GM19372 (cell line): ENCODE results near the gene GAR1.
"Not testable (repeated sequence)": the region's sequence is repeated elsewhere in the genome, so short reads cannot be mapped to it uniquely, and the experiment has no call there.

Experiments
- ATAC-seq: cut with Tn5 transposase; IDR thresholded peaks from one replicate; pipeline ENCODE4 v1.9.1; 2021; ENCODE audit warnings: mild to moderate bottlenecking, low read depth, moderate library complexity; ENCODE audit not compliant: unreplicated experiment

Gene GAR1

DNA sequence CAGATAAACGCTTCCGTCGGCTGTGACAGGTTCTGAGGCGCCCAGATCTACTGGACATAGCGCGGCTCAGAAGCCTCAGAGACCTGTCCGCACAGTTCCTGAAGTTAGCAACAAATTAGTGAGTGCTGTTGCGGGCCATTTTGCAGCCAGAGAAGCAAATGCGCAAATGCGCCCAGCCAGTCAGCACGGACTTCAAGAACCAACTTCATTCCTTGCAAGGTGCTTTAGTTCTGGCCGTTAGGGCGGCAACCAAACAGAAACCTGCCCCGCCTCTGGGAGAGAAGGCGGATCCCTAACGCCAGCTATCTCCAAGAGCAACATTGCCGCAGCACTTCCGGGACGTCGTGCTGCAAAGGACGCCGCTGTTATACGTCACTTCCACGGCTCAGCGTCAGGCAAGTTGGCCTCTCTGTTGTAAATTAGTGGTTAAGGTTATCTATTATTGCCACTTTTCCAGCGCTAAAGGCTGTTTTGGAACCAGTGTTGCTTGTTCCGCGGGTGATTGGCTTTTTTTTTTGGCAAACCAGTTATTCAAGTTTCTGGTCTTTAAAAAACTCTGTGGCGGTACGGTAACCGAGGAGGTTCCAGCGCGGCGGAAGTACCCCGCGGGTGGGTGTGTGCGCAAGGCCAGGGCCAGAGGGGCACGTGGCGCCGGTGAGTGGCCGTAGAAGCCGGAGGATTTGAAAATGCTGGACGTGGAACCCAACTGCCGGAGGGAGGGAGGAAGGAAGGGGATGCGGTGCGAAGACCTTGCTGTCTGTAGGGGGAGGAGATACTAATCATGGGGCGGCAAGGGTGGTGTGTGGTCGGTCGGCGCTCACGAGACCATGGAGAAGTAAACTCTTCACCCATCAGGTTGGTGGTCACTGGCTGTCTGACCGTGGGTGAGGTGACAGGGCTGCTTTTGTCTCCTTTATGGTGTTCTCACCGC, at the start of gene GAR1:
Gene GAR1 (plus strand): TSS at position 612 of the 931 bp plus-strand sequence. CDS start 403 bp downstream, outside the sequence.
- ATAC-seq, result peak; percentile 99

DNA sequence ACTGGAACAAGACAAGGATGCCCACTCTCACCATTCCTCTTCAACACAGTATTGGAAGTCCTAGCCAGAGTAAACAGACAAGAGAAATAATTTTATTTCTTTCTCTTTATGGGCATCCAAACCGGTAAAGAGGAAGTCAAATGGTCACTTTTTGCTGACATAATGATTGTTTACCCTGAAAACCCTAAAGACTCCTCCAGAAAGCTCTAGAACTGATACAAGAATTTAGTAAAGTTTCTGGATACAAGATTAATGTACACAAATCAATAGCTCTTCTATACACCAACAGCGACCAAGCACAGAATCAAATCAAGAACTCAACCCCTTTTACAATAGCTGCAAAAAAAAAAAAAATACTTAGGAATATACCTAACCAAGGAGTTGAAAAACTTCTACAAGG, 33.5 kb upstream of the GAR1 start:
- not testable (repeated sequence) for ATAC-seq

DNA sequence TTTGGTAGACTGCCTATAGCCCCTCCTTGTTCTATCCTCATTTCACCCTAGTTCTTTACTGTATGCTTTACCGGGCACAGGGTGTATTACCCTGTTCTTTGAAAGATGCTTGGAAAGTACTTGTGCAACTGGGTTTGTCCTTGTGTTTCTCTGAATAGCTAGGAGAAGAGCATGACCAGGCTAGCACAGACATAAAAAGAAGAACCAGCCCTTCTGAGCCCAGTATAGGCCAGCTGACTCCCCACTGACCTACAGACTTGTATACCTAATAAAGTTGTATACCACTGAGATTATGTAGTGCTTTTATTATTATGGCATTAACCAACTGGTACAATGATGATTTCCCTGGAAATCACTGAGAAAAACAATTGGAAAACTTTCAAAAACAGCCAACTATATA, 28.7 kb upstream of the GAR1 start:
- no peak for ATAC-seq

DNA sequence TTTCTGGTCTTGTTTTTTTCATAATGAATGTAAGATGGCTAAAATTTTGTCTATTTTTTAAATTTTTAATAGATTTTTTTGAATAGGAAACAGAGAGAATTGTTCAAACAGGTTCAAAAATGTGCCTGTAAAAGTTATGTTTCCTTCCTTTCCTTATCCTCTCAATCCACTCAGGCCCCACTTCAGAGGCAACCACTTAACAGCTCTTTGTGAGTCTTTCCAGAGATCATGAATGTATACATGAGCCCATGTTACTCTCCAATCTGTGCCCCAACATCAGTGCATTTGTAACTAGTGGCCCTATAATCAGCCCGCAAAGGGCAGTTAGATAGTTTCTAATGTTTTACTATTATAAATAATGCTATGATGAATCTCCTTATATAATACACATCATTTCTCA, 27.8 kb upstream of the GAR1 start:
- ATAC-seq, result no peak

DNA sequence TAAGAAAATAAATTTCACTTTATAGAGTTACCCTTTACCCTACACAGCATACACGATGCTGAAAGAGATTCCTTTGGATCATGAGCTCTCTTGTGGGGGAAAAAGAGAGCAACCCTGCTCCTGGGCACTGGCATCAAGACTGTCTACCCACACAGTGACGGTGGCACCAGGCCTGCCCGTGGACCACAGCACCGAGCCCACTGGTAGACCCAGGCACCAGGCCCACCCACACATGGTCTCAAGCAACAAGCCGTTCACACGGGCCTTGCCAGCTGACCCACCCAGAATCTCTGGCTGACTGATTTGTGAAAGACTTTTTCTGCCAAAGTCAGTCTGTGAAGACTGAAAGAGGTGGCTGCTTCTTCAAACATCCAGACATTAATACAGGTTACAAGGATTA, 20.5 kb upstream of the GAR1 start:
- no peak for ATAC-seq

DNA sequence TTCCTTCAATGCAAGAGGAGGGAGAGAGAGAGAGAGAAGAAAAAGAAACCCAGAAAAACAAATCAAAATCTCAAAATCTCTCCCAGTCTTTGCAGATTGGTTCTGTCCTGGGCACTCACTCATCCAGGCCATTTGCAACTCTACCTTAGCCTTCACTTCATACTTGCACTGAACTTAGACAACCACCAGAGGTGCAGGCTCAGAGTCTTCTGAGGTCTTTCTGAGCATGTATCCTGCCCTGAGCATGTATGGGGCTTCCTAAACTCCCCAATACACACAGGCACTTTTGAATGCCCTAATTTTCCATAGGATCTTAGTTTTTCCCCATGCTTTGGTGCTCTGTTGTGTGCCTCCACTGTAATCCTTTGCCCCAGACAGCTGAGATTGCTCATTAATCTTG, 16.7 kb upstream of the GAR1 start:
- ATAC-seq, result no peak

DNA sequence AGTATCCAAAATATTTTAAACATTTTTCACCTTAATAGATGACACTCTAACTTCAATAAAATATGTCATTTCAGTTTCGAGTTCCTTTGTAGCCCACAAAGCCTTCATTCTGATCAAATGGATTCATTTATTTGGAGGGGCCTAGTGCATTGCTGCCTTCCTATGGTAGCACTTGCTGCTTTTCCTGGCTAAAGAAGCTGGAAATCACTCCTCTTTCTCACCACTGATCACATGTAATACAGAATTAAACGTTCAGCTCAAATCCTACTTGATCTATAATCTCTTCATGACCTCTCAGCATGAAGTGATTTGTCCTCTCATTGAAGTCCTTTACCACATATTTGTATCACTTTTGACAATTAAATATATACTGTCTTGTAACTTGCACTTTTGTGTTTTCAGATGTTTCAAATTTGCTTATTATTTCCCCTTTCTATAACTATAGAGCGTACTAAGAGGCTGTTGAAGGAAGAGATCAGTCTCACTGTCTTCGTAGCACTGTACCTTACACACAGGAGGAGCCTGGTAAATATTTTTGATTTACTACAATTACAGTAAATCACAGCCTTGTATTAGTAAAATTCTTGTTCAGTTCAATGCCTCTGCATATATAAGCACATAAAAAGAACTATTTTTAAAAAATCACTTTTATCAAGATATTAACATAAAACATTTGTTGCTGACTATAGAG, 14.3 kb upstream of the GAR1 start:
- no peak for ATAC-seq

DNA sequence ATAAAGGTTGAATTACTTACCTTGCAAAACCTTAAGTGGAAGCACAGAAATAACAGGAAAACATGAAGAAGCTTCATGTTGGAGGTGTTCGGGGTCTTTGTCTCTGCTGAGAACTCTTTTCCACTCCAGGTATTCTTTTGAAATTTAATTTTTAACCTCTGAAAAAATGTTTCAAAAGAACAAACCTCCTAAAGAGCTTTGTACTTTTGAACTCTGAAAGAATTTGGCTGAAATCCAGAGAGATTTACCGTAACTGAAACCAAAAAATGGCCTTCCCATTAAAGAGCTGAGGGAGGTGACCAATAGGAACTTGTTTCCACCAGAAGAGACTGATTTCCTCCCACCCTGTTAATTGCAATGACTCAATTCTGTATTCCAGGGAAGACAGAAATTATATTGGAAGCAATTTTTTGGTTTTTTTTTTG, 13.7 kb upstream of the GAR1 start, which contains the start of gene CFI:
Gene CFI (minus strand): TSS at position 105 of the 425 bp plus-strand sequence. CDS start 28 bp downstream, at position 77.
- no peak for ATAC-seq

DNA sequence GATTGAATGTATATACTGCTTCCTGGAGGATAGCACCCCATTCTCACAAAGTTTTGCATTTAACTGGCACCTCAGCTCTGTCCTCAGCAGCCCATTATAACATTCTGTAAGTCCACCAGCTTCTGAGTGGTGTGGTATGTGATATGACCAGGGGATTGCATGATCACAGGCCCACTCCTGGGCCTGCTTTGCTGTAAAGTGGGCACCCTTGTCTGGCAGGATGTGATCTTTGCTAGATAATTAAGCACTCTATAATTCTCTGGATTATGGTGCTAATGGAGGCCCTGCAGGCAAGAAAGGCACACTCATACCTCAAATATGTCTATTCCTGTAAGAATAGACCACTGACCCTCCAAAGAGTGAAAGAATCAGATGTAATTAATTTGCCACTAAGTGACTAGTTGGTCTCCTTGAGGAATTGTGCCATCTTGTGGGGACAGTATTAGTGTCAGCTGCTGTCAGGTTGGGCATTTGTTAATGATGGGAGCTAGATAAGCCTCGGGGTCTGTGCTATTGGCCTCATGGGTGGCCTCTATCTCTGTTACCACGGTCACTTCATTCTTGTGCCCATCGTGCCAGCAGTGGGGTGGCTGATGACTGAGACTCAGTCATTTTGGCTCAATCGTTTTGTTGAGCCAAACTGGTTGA, 11.5 kb upstream of the GAR1 start:
- peak; percentile 65 for ATAC-seq

DNA sequence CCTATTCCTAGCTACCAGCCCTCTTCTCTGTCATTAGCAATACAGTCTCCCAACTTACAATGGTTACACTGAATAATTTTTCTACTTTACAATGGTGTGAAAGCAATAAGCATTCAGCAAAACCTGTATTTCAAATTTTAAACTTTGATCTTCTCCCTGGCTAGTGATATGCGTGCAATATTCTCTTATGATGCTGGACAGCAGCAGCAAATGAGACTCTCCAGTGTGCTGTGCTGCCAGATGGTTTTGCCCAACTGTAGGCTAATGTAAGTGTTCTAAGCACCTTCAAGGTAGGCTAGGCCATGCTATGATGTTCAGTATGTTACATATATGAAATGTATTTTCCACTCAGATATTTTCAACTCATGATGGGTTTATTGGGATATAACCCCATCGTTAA, 5.9 kb upstream of the GAR1 start:
- ATAC-seq, result no peak

DNA sequence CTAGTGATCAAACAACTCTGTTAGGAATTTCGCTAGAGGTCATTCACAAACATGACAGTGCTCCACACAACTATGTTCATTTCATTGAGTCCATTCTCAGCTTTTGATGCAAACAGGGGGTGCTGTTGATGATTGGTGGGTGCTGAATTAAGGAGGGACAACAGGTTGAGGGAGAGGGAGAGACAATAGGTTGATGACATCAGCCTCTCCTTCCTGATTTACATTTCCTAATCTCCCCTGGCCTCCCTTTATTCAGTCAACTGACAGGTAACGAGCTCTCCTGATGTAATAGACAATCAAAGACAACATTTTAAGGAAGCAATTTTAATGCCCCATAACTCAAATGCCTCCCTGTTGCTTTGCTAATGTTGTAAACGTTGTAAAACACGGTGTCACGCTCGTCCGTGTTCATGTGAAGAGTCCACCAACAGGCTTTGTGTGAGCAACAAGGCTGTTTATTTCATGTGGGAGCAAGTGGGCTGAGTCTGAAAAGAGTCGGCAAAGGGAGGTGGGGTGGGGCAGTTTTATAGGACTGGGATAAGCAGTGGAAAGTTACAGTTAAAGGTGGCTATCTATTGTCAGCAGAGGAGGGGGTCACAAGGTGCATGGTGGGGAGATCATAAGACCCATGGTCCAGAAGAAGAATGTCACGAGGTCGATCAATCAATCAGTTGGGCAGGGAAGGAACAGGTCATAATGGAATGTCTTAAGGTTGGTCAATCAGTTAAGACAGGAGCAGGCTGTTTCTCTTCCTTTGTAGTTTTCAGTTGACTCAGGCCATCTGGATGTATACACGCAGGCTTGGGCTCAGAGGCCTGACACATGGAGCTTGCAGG, 4.8 kb upstream of the GAR1 start:
- no peak for ATAC-seq

DNA sequence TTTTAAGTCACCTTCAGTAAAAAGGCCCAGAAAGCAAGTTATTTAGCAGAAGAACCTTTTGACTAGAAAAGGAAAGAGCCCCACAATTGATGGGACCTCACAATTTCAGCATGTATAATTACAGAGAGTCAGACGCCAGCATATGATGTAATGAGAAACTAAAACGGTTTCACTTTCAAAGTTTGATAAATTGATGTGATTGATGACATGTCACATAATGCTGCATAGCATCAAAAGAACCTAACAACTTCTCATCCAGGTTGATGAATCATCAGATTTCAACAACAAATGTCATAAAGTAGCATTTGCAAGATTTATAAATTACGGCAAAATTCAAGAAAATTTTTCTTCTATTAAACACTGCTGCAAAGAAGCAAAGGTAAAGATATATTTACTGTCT, 3.9 kb upstream of the GAR1 start:
- no peak for ATAC-seq

DNA sequence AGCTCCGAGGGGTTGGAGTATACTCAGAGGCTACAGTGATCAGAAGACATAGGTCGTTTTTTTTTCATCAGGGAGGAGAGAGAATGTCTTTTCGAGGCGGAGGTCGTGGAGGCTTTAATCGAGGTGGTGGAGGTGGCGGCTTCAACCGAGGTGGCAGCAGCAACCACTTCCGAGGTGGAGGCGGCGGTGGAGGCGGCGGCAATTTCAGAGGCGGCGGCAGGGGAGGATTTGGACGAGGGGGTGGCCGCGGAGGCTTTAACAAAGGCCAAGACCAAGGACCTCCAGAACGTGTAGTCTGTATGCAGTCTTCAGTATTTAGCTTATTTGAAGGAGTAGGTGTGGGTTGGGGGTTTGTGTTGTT, 500 bp downstream of the GAR1 start:
- ATAC-seq, result no peak

DNA sequence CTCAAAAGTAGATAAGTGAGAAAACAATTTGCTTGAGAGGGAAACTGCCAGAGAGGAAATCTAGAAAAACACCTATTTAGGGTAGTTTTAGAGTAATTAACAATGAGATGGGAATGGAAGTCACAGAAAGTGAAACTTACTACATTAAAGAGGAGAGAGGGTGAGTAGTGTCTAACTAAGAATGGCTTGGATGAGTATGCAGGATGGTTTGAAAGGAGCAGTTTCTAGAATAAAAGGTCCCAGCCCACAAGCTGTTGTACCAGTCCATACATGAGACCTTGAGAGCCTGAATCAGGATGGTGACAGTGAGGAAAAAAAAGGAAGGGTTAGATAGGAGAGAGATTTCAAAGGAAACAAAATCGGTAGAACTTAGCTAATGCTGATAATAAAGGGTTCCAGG, 1.3 kb downstream of the GAR1 start:
- ATAC-seq, result no peak

DNA sequence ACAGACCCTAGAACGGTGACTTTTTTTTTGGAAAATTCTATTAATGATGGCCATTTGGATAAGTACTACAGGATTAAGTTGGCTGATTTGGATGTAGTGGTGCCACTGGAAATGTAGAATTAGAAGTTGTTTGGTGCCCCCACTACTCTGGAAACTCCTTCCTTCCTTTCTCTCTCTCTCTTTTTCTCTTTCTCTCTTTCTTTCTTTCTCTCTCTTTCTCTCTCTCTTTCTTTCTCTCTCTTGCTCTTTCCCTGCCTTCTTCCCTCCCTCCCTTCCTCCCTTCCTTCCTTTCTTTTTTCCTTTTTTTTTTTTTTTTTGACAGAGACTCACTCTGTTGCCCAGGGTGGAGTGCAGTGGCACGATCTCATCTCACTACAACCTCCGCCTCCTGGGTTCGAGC, 2.7 kb downstream of the GAR1 start:
- ATAC-seq, result no peak

DNA sequence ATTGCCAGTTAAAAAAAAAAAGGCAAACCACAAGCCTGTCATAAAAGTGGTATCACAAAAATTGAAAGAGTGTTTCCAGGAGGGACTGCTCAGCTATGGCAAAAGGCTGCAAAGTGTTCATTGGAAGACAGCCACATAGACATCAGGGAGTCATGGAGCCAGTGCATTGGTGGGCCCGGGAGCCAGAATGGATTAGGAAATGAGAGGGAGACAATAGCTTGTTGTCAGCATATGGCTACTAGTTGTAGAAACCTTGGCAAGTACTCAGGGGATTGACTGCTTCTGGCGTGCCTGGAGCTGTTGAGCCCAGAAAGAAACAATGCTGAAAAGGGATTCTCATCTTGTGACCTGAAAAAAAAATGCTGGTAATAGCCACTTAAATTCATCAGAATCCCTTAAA, 5.0 kb downstream of the GAR1 start:
- ATAC-seq, result no peak

DNA sequence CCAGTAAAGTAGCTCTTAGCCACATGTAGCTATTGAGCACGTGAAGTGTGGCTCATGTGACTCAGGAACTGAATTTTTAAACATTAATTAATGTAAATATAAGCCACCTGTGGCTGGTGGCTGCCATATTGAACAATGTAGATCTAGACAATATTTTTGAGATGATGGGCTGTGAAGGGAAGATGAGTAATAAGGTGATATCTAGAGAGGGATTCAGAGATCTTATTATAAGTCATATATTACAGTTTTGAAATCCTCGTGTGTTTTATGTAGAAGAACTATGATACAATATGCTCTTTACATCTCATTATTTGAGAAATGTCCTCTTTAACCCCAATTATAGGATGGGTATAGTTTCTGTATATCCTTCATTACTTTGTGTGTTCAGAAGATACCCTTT, 5.6 kb downstream of the GAR1 start:
- ATAC-seq, result no peak

DNA sequence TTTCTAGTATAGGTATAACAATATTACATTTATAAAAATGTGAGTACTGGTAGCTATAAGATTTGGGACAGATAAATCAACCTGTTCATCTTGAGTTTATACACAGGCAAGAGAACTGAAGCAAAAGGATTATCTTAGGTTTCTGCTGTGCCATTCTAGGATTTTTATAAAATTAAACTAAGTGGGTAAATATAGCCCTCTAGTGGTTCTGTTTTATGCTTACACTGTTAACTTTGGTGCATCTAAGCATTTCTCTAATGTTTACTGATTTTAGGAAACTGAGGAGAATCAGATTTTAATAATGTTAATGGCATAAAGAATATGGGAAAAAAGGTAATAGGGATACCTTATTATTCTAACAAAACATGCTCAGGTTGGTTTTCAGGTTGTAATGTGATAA, 11.2 kb downstream of the GAR1 start:
- peak; percentile 62 for ATAC-seq

DNA sequence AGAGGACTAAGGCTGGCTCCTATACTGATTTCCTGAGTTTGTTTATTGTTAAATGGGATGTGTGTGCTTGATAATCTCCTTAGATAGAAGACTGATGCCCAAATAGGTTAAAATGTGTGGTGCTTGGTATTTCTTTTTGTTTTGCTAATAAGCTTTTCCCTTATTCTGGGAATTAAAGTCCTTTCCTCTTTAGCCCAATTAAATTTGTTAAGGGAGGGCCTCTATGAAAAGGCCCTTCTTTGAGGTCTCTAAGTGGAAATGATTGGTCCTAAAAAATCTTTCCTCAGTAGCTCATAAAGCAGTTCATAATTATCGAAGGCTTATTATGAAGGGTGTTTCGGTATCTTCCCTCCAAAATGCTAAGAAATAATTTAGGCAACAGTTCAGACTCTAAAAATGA, 12.1 kb downstream of the GAR1 start, which contains the start of gene RRH:
Gene RRH (plus strand): TSS at position 301 of the 400 bp plus-strand sequence. CDS start 56 bp downstream, at position 357.
- ATAC-seq, result no peak

DNA sequence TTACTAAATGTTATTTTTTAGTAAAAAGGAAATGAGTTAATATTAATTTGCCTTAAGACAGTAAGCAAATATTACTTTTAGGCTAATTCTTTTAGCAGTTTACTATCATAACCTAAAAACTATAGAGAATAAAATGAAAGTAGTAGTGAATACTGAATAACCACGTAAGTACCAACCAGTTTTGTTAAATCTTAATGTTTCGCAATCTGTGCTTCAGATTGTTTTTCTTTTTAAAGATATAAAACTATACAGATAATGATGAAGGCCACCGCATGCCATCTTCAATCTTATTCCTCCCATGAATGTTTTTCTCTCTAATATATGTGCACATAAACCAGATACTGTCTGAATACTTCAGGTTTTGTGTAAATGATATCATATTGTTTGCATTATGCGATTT, 18.2 kb downstream of the GAR1 start:
- no peak for ATAC-seq
